Kidney (tissue), 22 donors: Measurements from ENCODE around the gene PRKCD. TPM values are rescaled to one million over a fixed set of nuclear protein-coding genes. Genes with fewer than 3 reads are reported as not detected.

Experiments
- DNase-seq, 5 donors: peaks; one replicate each; pipeline ENCODE4 v3.0.0-alpha.2; 2013 to 2020
- FAIRE-seq: peaks from 2 replicates; lab custom pipeline; 2012; peaks lifted over from hg19 to GRCh38; lab: Jason Lieb, UNC
- H3K27ac ChIP-seq, 2 donors: one replicate each; pipeline ENCODE4 v1.7.0; 2013; ENCODE audit warnings: low read depth in 2 of 2, low read length in 2 of 2, inconsistent platforms in 1 of 2
- H3K27me3 ChIP-seq: one replicate; pipeline ENCODE4 v1.7.1; 2013; ENCODE audit warnings: low read length, inconsistent platforms; ENCODE audit not compliant: control insufficient read depth, insufficient read depth
- H3K36me3 ChIP-seq, 3 donors: one replicate each; pipeline versions ENCODE4 v1.7.0 to v1.7.1; 2013; ENCODE audit warnings: low read length in 3 of 3, control low read depth in 1 of 3, inconsistent platforms in 1 of 3; ENCODE audit not compliant: insufficient read depth in 3 of 3, control insufficient read depth in 2 of 3
- H3K4me1 ChIP-seq, 3 donors: one replicate each; pipeline versions ENCODE4 v1.7.0 to v1.7.1; 2013; ENCODE audit warnings: low read length in 3 of 3, inconsistent platforms in 1 of 3, low read depth in 1 of 3; ENCODE audit not compliant: control insufficient read depth in 2 of 3, insufficient read depth in 2 of 3
- H3K4me3 ChIP-seq, 3 donors: one replicate each; pipeline versions ENCODE4 v1.7.0 to v1.8.1; 2013; ENCODE audit warnings: low read length in 3 of 3, control low read depth in 1 of 3, inconsistent platforms in 1 of 3
- H3K9ac ChIP-seq, 3 donors: one replicate each; pipeline versions ENCODE4 v1.7.0 to v1.7.1; 2013; ENCODE audit warnings: low read length in 3 of 3, control low read depth in 1 of 3, inconsistent platforms in 1 of 3
- H3K9me3 ChIP-seq, 3 donors: one replicate each; pipeline versions ENCODE4 v1.7.0 to v1.7.1; 2013; ENCODE audit warnings: low read length in 3 of 3, control low read depth in 1 of 3, inconsistent platforms in 1 of 3; ENCODE audit not compliant: control insufficient read depth in 2 of 3, insufficient read depth in 1 of 3
- CTCF ChIP-seq: IDR thresholded peaks from 3 replicates; pipeline ENCODE4 v1.5.1; 2012; ENCODE audit warnings: mild to moderate bottlenecking, moderate library complexity, borderline replicate concordance; ENCODE audit not compliant: insufficient read depth; ENCODE audit errors: extremely low read depth
- intact Hi-C: fragments of 100-400 bp; cut with DNase I; formaldehyde crosslinking; loops from one replicate; pipeline ENCODE4 v1.11.1; 2022
- long read RNA-seq, 10 donors: library from polyadenylated mRNA in 1 of 10; unstranded in 1 of 10; transcript quantifications; one replicate each; pipeline ENCODE4 v2.0.0 and lab custom pipeline, GENCODE V29; 2021 to 2026
- polyA plus RNA-seq: library from polyadenylated mRNA; stranded (reverse); fragments of 350-450 nt; fragmentation: Illumina TruSeq; extraction: RNeasy Lipid Tissue Mini Kit (QIAGEN cat#74804); gene quantifications from one replicate; pipeline ENCODE4 v1.2.3, GENCODE V29; 2014; ENCODE audit warnings: low read depth, low replicate concordance; ENCODE audit not compliant: insufficient read depth
- total RNA-seq: library from RNA; stranded (reverse); fragmentation: NEBNext Ultra II Directional; extraction: Animal tissue kit (Norgen Biotek cat#: 25700); gene quantifications from one replicate; pipeline ENCODE4 v1.2.1, GENCODE V29; 2021
- donor health status: control.
- donor health status: control.
- donor health status: control.
- donor health status: control.
- donor health status: control.
- donor health status: DM: yes; HTN: yes; CAD: no.
- donor health status: Normal renal cell carcinoma (clear cell type).

Gene PRKCD
- 26.6 TPM for total RNA-seq
- 29.1 TPM for polyA plus RNA-seq
- long read RNA-seq, donor 1, partial matches to known transcripts: 0 of 4 reads
- long read RNA-seq, donor 1, other reads (novel, unspliced or antisense): 0 of 4 reads
- long read RNA-seq, donor 2, partial matches to known transcripts: 0 of 6 reads
- long read RNA-seq, donor 2, other reads (novel, unspliced or antisense): 0 of 6 reads
- long read RNA-seq, donor 3, partial matches to known transcripts: 0 of 2 reads
- long read RNA-seq, donor 3, other reads (novel, unspliced or antisense): 0 of 2 reads
- long read RNA-seq, donor 4, partial matches to known transcripts: 11 of 13 reads
- long read RNA-seq, donor 4, other reads (novel, unspliced or antisense): 0 of 13 reads
- long read RNA-seq, donor 5: 0 reads
- long read RNA-seq, donor 6: 0 reads
- long read RNA-seq, donor 7, transcript PRKCD-202 (18 exons, 2,810 nt): major isoform, 16 of 46 reads
- long read RNA-seq, donor 7, transcript PRKCD-201 (19 exons, 2,680 nt): minor isoform, 9 of 46 reads
- long read RNA-seq, donor 7, partial matches to known transcripts: 10 of 46 reads
- long read RNA-seq, donor 7, other reads (novel, unspliced or antisense): 11 of 46 reads
- long read RNA-seq, donor 8, partial matches to known transcripts: 0 of 2 reads
- long read RNA-seq, donor 8, other reads (novel, unspliced or antisense): 0 of 2 reads
- long read RNA-seq, donor 9, partial matches to known transcripts: 0 of 1 reads
- long read RNA-seq, donor 9, other reads (novel, unspliced or antisense): 0 of 1 reads
- long read RNA-seq, donor 10, partial matches to known transcripts: 124 of 172 reads
- long read RNA-seq, donor 10, other reads (novel, unspliced or antisense): 46 of 172 reads

DNA sequence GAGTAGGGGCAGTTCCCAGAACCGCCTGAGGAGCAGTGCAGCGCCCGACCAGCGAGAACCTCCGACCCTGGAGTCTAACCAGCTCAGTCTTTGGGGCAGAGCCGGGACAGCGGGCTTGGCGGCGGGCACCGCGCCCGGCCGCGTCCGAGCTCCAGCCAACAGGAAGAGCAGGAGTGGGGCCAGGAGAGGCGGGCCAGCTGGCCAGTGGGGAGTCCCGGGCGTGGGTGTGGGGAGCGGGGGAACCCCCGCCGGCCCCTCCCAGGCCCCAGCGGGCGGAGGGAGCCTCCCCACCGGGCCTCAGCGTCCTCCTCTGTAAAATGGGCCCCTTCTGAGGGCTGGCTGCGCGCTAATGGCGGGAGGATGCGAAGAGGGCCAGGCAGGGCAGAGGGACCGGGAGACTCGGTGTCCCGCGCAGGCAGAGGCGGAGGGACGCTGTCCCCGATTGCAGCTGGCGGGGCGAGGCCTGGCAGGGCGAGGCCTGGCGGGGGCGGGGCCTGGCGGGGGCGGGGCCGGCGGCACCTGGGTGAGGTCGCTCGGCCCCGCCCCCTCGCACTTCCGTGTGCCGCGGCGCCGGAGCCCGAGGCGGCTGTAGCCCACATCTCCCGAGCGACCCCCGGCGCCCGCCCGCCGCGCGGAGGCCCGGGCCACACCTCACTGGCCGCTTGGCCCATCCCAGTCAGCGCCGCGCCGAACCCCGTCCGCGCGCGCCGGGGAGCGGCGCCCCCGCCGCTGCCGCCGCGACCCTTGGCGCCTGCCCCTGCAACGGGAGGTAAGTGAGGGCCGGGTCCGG is at the start of gene PRKCD:
TSS of gene PRKCD (plus strand) at position 550 of the 790 bp plus-strand sequence. CDS start 17,214 bp downstream, outside the sequence.
- peak within 1 kb of the TSS; percentile 48 to 76 (median 73) for H3K4me3 ChIP-seq
- FAIRE-seq (no peak), DNase-seq (peak; percentile 73 to 94 (median 84))
- peak; percentile 6 for TF ChIP-seq CTCF
- intact Hi-C loops: no loop called here
- H3K4me1 ChIP-seq: peaks cover 0 to 48% (median 26%) of the 10 kb centered on the region in 3 donors
- H3K9me3 ChIP-seq: no peaks in the 10 kb centered on the region
- H3K27me3 ChIP-seq: no peaks in the 10 kb centered on the region
- H3K9ac ChIP-seq: peak within 1 kb of the TSS in 2 of 3 donors; percentile 76 to 77
- peak within 1 kb of the TSS; percentile 78 for H3K27ac ChIP-seq
- no peaks in the 10 kb centered on the region for H3K36me3 ChIP-seq

DNA sequence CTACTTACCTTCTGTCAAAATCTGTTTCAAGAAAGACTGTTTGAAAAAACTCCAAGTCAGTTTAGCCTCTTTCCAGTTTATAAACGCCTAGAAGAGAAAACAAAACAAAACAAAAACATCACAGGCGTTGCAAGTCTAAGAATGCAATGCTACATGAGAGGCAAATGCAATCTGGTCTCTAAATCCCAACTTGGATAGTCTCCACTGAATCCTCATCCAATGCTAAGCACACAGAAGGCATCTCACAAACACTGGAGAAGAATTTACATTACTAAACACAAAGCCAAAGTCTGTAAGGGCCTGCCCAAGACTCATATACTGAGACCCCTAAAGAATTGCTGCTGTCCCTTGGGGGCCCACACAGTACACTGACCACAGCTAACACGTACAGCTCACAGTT is 49.2 kb upstream of the PRKCD start:
- H3K9me3 ChIP-seq: no peaks in the 10 kb centered on the region
- H3K4me3 ChIP-seq: no peak overlapping the region
- H3K27ac ChIP-seq: no peak overlapping the region
- H3K27me3 ChIP-seq: no peaks in the 10 kb centered on the region
- no peak for TF ChIP-seq CTCF
- H3K9ac ChIP-seq: no peak overlapping the region
- H3K36me3 ChIP-seq: peaks cover 2 to 8% (median 6%) of the 10 kb centered on the region in 3 donors
- no peak for FAIRE-seq
- no peak for DNase-seq
- intact Hi-C loops: loop anchor here (5.0 kb wide), 1 partner anchor 85 kb away; no protein-coding TSS in a partner anchor
- H3K4me1 ChIP-seq: no peaks in the 10 kb centered on the region

DNA sequence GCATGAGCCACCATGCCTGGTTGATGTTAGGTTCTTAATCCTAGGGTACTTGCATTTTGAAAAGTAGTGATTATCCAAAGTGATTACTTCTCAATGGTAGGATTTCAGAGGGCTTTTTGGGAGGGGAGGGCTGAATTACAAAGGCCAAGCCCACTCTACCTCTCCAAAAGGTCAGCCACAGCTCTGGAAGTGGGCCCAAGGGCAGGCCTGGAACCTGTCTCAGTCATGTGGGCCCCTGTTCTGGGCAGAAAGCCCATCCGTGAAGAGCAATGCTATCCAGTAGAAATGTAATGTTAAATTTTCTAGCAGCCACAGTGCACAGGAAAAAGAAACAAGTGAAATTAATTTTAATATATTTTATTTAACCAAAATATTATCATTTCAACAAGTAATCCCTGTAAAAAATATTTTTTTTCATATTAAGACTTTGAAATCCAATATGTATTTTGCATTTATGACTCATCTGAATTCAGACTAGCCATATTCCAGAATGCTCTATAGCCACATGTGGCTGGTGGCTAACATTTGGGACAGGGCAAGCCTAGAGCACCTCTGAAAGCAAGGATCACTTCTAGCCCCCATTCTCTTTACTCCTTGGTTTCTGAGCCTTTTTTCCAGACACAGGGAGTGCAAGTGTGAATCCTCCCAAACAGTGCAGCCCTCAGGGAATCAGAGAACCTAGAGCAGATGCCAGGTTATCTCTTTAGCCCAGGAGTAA is 47.6 kb upstream of the PRKCD start:
- no peak overlapping the region for H3K27ac ChIP-seq
- no peak for TF ChIP-seq CTCF
- no peak overlapping the region for H3K9ac ChIP-seq
- no peaks in the 10 kb centered on the region for H3K27me3 ChIP-seq
- intact Hi-C loops: loop anchor here (5.0 kb wide), 1 partner anchor 84 kb away; no protein-coding TSS in a partner anchor
- H3K36me3 ChIP-seq: peaks cover 8 to 21% (median 15%) of the 10 kb centered on the region in 3 donors
- DNase-seq: no peak
- H3K9me3 ChIP-seq: no peaks in the 10 kb centered on the region
- no peak overlapping the region for H3K4me3 ChIP-seq
- FAIRE-seq: no peak
- H3K4me1 ChIP-seq: no peaks in the 10 kb centered on the region
